ENCODE results near the gene DPF1.
"Not testable (repeated sequence)": the region's sequence is repeated elsewhere in the genome, so short reads cannot be mapped to it uniquely, and the experiment has no call there.

Gene DPF1

GRCh38 chr19:38250821-38251563, 27.0 kb upstream of the DPF1 start:
- peak; percentile 87 for DNase-seq (ENCODE audit: low spot score)

GRCh38 chr19:38250428-38250820, 26.4 kb upstream of the DPF1 start:
- no peak for DNase-seq (ENCODE audit: low spot score)

- no peak for DNase-seq (ENCODE audit: low spot score)
Measured at GRCh38 chr19:38248421-38248820, 24.4 kb upstream of the DPF1 start.

- DNase-seq (ENCODE audit: low spot score) = peak; percentile 51
Measured at GRCh38 chr19:38247734-38248268, 23.8 kb upstream of the DPF1 start.

- no peak for DNase-seq (ENCODE audit: low spot score)
Measured at GRCh38 chr19:38247126-38247525, 23.1 kb upstream of the DPF1 start.

GRCh38 chr19:38245826-38246498, 21.9 kb upstream of the DPF1 start:
- DNase-seq (ENCODE audit: low spot score) = no peak

GRCh38 chr19:38243279-38243673, 19.3 kb upstream of the DPF1 start:
- DNase-seq (ENCODE audit: low spot score) = no peak

- no peak for DNase-seq (ENCODE audit: low spot score)
Measured at GRCh38 chr19:38239816-38240215, 15.8 kb upstream of the DPF1 start.

GRCh38 chr19:38234615-38235014, 10.6 kb upstream of the DPF1 start:
- DNase-seq (ENCODE audit: low spot score) = no peak

- DNase-seq (ENCODE audit: low spot score) = peak; percentile 80
Measured at GRCh38 chr19:38233740-38234251, 9.8 kb upstream of the DPF1 start.

- no peak for DNase-seq (ENCODE audit: low spot score)
Measured at GRCh38 chr19:38231918-38232317, 7.9 kb upstream of the DPF1 start.

GRCh38 chr19:38230506-38231133, 6.6 kb upstream of the DPF1 start:
- not testable (repeated sequence) for DNase-seq (ENCODE audit: low spot score)

- peak; percentile 96 for DNase-seq (ENCODE audit: low spot score)
Measured at GRCh38 chr19:38229585-38230073, 5.6 kb upstream of the DPF1 start.

GRCh38 chr19:38228491-38229439, 4.7 kb upstream of the DPF1 start:
- peak; percentile 53 for DNase-seq (ENCODE audit: low spot score)

- DNase-seq (ENCODE audit: low spot score) = no peak
Measured at GRCh38 chr19:38228005-38228377, 4.0 kb upstream of the DPF1 start.

GRCh38 chr19:38227287-38228004, 3.4 kb upstream of the DPF1 start:
- no peak for DNase-seq (ENCODE audit: low spot score)

- not testable (repeated sequence) for DNase-seq (ENCODE audit: low spot score)
Measured at GRCh38 chr19:38224863-38225218, 819 bp upstream of the DPF1 start.

GRCh38 chr19:38223617-38224013, 407 bp downstream of the DPF1 start:
- no peak for DNase-seq (ENCODE audit: low spot score)

- DNase-seq (ENCODE audit: low spot score) = no peak
Measured at GRCh38 chr19:38223119-38223523, 901 bp downstream of the DPF1 start.

GRCh38 chr19:38221919-38222830, 1.8 kb downstream of the DPF1 start:
- no peak for DNase-seq (ENCODE audit: low spot score)

Data from Ammon's horn (tissue), 1 donor.